Mucosa of rectum (tissue), 2 donors: Measurements from ENCODE around the gene OR10G3.
A peak's percentile ranks its signal among the peaks of the same experiment; 100 is the strongest.

Experiments
- H3K27ac ChIP-seq, 2 donors: one replicate each; pipeline ENCODE4 v1.7.0; 2013; ENCODE audit warnings: inconsistent platforms in 2 of 2, low read depth in 2 of 2, low read length in 2 of 2
- H3K27me3 ChIP-seq, 2 donors: one replicate each; pipeline ENCODE4 v1.7.0; 2013; ENCODE audit warnings: low read length in 2 of 2; ENCODE audit not compliant: control insufficient read depth in 2 of 2, insufficient read depth in 2 of 2
- H3K36me3 ChIP-seq, 2 donors: one replicate each; pipeline ENCODE4 v1.7.0; 2013; ENCODE audit warnings: low read length in 2 of 2; ENCODE audit not compliant: control insufficient read depth in 2 of 2, insufficient read depth in 2 of 2
- H3K4me1 ChIP-seq, 2 donors: one replicate each; pipeline ENCODE4 v1.7.0; 2013; ENCODE audit warnings: low read length in 2 of 2, mild to moderate bottlenecking in 1 of 2; ENCODE audit not compliant: control insufficient read depth in 2 of 2, insufficient read depth in 2 of 2
- H3K4me3 ChIP-seq, 2 donors: one replicate each; pipeline ENCODE4 v1.7.0; 2013; ENCODE audit warnings: low read length in 2 of 2
- H3K9ac ChIP-seq, 2 donors: one replicate each; pipeline ENCODE4 v1.7.0; 2013; ENCODE audit warnings: low read length in 2 of 2, low read depth in 1 of 2, mild to moderate bottlenecking in 1 of 2
- H3K9me3 ChIP-seq, 2 donors: one replicate each; pipeline ENCODE4 v1.7.0; 2013; ENCODE audit warnings: low read length in 2 of 2; ENCODE audit not compliant: control insufficient read depth in 2 of 2
- donor health status: healthy.
- donor health status: Normal muscosa, but diverticular disease.

The OR10G3 gene

GRCh38 chr14:21525571-21525961 is 54.3 kb downstream of the OR10G3 start:
- Histone ChIP-seq H3K4me1 (no peaks in the 10 kb centered on the region), H3K4me3 (peak overlapping the region; percentile 66 to 72), H3K27me3 (no peaks in the 10 kb centered on the region), H3K36me3 (no peaks in the 10 kb centered on the region), H3K27ac (peak overlapping the region in 1 of 2 donors; percentile 7), H3K9ac (peak overlapping the region in 1 of 2 donors; percentile 52), H3K9me3 (no peaks in the 10 kb centered on the region)

- no peak overlapping the region for H3K27ac ChIP-seq
- H3K27me3 ChIP-seq = no peaks in the 10 kb centered on the region
- H3K4me3 ChIP-seq = peak overlapping the region in 1 of 2 donors; percentile 26
These were observed 55.0 kb downstream of the OR10G3 start for GRCh38 chr14:21524575-21525490.

GRCh38 chr14:21523203-21523602 is 56.7 kb downstream of the OR10G3 start:
- Histone ChIP-seq H3K4me1 (no peaks in the 10 kb centered on the region), H3K36me3 (no peaks in the 10 kb centered on the region), H3K27me3 (no peaks in the 10 kb centered on the region), H3K9ac (no peak overlapping the region), H3K9me3 (no peaks in the 10 kb centered on the region), H3K4me3 (no peak overlapping the region), H3K27ac (no peak overlapping the region)

More at GRCh38 chr14:21524575-21525490, 55.0 kb downstream of the OR10G3 start:
- Histone ChIP-seq H3K9me3 (no peaks in the 10 kb centered on the region), H3K4me1 (no peaks in the 10 kb centered on the region), H3K36me3 (no peaks in the 10 kb centered on the region), H3K9ac (no peak overlapping the region)

- Histone ChIP-seq H3K9me3 (no peaks in the 10 kb centered on the region), H3K27me3 (no peaks in the 10 kb centered on the region), H3K4me1 (no peaks in the 10 kb centered on the region), H3K4me3 (no peak overlapping the region), H3K9ac (no peak overlapping the region), H3K36me3 (no peaks in the 10 kb centered on the region), H3K27ac (no peak overlapping the region)
These were observed 58.4 kb downstream of the OR10G3 start for GRCh38 chr14:21521501-21521900.

GRCh38 chr14:21520767-21521166 is 59.1 kb downstream of the OR10G3 start:
- Histone ChIP-seq H3K4me3 (no peak overlapping the region), H3K27ac (no peak overlapping the region), H3K9me3 (no peaks in the 10 kb centered on the region), H3K27me3 (peaks cover 0 to 2% of the 10 kb centered on the region in 2 donors), H3K9ac (no peak overlapping the region), H3K4me1 (no peaks in the 10 kb centered on the region), H3K36me3 (no peaks in the 10 kb centered on the region)

GRCh38 chr14:21518725-21519124 is 61.2 kb downstream of the OR10G3 start:
- no peak overlapping the region for H3K4me3 ChIP-seq
- no peaks in the 10 kb centered on the region for H3K36me3 ChIP-seq
- H3K27ac ChIP-seq = no peak overlapping the region

More at GRCh38 chr14:21518725-21519124, 61.2 kb downstream of the OR10G3 start:
- Histone ChIP-seq H3K9ac (no peak overlapping the region), H3K4me1 (no peaks in the 10 kb centered on the region), H3K9me3 (no peaks in the 10 kb centered on the region), H3K27me3 (peaks cover 0 to 2% of the 10 kb centered on the region in 2 donors)
